ENCODE data around the gene SPATA6L.

DNA sequence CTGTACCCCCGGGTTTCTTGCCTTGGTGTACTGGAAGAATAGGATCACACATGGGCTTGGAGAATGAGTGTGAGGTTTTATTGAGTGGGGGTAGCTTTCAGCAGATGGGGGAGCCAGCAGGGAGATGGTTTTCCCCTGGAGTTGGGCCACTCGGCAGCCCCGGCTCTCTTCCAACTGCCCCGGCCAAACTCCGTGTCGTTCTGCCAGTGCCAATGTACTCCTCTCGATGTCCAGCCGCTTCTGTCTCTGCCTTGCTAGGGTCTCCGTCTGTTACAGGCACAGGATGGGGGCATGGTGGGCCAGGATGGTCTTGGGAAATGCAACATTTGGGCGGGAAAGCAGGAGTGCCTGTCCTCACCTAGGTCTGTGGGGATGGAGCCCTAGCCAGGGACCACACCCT, 11.7 kb downstream of the SPATA6L start:
- TF ChIP-seq CTCF (IDR thresholded peaks at IDR 0.05) (no peak), POLR2A (IDR thresholded peaks at IDR 0.05) (no peak)

All from esophagus squamous epithelium (tissue), 4 donors.